Measurements from ENCODE around the gene TMEM171. TPM values are rescaled to one million over a fixed set of nuclear protein-coding genes. Genes with fewer than 3 reads are reported as not detected.

TMEM171 gene
- total and polyA plus RNA-seq, 8 donors, result 0.16 to 0.87 (median 0.27) TPM; not detected in 1

DNA sequence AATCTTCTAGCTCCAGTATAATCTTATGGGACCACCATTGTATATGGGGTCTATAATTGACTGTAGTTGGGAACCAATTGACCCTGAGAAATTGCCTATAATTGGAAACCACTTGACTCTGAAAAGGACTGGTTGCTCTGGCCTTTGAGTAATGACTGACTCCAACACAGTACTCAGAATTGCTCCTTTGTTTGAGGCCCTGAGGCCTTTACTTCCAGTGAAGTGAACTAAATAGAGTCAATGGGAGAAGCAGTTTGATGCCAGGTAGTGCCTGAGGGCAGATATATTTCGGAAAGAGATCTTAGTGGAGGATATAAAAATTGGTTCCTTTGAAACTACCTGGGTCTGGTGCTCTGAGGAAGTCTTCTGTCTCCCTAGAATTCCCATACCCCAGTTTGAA is 16.0 kb upstream of the TMEM171 start:
- TF ChIP-seq, protein P1, sequence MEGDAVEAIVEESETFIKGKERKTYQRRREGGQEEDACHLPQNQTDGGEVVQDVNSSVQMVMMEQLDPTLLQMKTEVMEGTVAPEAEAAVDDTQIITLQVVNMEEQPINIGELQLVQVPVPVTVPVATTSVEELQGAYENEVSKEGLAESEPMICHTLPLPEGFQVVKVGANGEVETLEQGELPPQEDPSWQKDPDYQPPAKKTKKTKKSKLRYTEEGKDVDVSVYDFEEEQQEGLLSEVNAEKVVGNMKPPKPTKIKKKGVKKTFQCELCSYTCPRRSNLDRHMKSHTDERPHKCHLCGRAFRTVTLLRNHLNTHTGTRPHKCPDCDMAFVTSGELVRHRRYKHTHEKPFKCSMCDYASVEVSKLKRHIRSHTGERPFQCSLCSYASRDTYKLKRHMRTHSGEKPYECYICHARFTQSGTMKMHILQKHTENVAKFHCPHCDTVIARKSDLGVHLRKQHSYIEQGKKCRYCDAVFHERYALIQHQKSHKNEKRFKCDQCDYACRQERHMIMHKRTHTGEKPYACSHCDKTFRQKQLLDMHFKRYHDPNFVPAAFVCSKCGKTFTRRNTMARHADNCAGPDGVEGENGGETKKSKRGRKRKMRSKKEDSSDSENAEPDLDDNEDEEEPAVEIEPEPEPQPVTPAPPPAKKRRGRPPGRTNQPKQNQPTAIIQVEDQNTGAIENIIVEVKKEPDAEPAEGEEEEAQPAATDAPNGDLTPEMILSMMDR (IDR thresholded peaks at IDR 0.05), result no peak
- Histone ChIP-seq H3K36me3 (no peaks in the 10 kb centered on the region), H3K27me3 (no peaks in the 10 kb centered on the region), H3K9me3 (no peaks in the 10 kb centered on the region), H3K27ac (no peak overlapping the region), H3K4me1 (no peaks in the 10 kb centered on the region), H3K4me3 (no peak overlapping the region)
- ATAC-seq (no peak), DNase-seq (no peak), FAIRE-seq (no peak)
- intact Hi-C loops (cut with DNase I), result no loop called here
- 68 to 73% methylated on average over 1 of the region's 1 CpG for WGBS, 2 donors

DNA sequence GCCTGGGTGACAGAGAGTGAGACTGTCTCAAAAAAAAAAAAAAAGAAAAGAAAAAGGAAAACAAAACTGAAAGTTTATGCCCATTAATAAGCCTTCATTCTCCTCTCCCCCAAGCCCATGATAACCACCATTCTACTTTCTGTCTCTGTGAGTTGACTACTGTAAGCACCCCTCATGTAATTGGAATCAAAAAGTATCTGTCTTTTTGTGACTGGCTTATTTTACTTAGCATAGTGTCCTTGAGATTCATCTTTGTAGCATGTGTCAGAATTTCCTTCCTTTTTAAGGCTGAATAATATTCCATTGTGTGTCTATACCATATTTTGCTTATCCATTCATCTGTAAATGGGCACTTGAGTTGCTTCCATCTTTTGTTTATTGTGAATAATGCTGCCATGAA is 14.0 kb upstream of the TMEM171 start:
- TF ChIP-seq, protein P1 (IDR thresholded peaks at IDR 0.05), result no peak
- intact Hi-C loops (cut with DNase I), result no loop called here
- ATAC-seq (no peak), FAIRE-seq (no peak), DNase-seq (no peak)
- no peaks in the 10 kb centered on the region for H3K27me3 ChIP-seq
- no peaks in the 10 kb centered on the region for H3K36me3 ChIP-seq
- H3K4me3 ChIP-seq, result no peak overlapping the region
- no peaks in the 10 kb centered on the region for H3K4me1 ChIP-seq
- H3K9me3 ChIP-seq, result no peaks in the 10 kb centered on the region
- no peak overlapping the region for H3K27ac ChIP-seq

DNA sequence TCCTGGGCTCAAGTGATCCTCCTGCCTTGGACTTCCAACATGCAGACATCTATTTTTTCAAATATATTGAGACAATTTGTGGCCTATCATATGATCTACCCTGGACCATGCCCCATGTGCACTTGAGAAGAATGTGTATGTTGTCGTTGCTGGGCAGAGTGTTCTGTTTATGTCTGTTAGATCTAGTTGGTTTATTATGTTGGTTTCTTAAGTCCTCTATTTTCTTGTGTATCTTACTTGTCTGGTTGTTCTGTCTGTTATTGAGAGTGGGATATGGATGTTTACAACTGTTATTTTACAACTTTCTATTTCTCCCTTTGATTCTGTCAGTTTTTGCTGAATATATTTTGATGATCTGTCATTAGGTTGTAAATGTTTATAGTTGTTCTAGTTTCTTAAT is 10.2 kb upstream of the TMEM171 start:
- TF ChIP-seq, protein P1 (IDR thresholded peaks at IDR 0.05), result no peak
- FAIRE-seq, result no peak

DNA sequence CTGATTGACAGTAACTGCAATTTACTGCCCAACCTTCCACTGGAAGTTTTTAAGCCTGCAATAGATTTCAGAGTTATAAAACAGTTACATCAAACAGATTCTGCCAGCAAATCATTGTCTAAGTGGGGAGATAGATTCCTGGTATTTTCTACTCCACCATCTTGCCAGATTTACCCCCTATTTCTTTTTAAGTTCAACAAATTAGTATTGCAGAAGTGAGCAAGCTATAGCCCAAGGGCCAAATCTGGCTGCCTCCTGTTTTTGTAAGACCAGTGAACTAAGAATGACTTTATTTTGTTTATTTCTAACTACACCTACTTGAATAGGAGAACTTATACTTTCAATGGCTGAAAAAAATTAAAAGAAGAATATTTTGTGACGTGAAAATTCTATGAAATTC is 8.8 kb upstream of the TMEM171 start:
- DNase-seq (no peak), FAIRE-seq (no peak), ATAC-seq (no peak)
- Histone ChIP-seq H3K27ac (no peak overlapping the region), H3K27me3 (no peaks in the 10 kb centered on the region), H3K36me3 (no peaks in the 10 kb centered on the region), H3K9me3 (no peaks in the 10 kb centered on the region), H3K4me3 (no peak overlapping the region), H3K4me1 (no peaks in the 10 kb centered on the region)
- TF ChIP-seq, protein P1 (IDR thresholded peaks at IDR 0.05), result no peak
- intact Hi-C loops (cut with DNase I), result no loop called here
- WGBS, 2 donors, result 93 to 94% methylated on average over 1 of the region's 1 CpG

More for the DNA sequence above, 10.2 kb upstream of the TMEM171 start:
- WGBS, 2 donors, result 90 to 91% methylated on average over 1 of the region's 1 CpG
- ATAC-seq (no peak), DNase-seq (no peak)
- H3K4me3 ChIP-seq, result no peak overlapping the region
- no peaks in the 10 kb centered on the region for H3K36me3 ChIP-seq
- intact Hi-C loops (cut with DNase I), result no loop called here
- H3K4me1 ChIP-seq, result no peaks in the 10 kb centered on the region
- H3K27me3 ChIP-seq, result no peaks in the 10 kb centered on the region
- H3K9me3 ChIP-seq, result no peaks in the 10 kb centered on the region
- no peak overlapping the region for H3K27ac ChIP-seq

DNA sequence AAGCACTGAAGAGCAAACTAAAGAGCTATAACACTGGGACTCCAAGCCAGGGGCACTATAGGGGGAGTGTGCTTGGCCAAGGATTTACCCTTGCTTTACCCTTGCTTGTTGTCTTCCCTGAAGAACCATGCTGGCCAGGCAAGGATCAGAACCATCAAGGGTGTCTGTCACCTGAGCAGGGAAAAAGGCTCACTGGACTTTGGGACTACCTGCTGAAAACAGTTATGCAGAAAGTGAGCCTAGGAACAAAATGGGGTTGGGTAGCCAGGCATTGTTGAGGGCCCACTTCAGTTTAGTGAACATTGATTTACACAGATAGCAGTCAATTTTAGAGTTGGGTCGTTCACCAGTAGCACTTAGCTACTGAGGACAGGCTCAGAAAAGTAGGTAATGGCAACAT is 8.0 kb upstream of the TMEM171 start:
- ATAC-seq (no peak), FAIRE-seq (no peak), DNase-seq (no peak)
- TF ChIP-seq, protein P1 (IDR thresholded peaks at IDR 0.05), result no peak
- Histone ChIP-seq H3K4me1 (no peaks in the 10 kb centered on the region), H3K27ac (no peak overlapping the region), H3K4me3 (no peak overlapping the region), H3K27me3 (no peaks in the 10 kb centered on the region), H3K36me3 (no peaks in the 10 kb centered on the region), H3K9me3 (no peaks in the 10 kb centered on the region)
- intact Hi-C loops (cut with DNase I), result no loop called here
- WGBS, 2 donors, result 91 to 94% methylated on average over 1 of the region's 1 CpG

Data from pancreas (tissue), 10 donors.